GM21526 (cell line): Measurements from ENCODE around the gene BID.
"Not testable (repeated sequence)": the region's sequence is repeated elsewhere in the genome, so short reads cannot be mapped to it uniquely, and the experiment has no call there.

Experiments used
- ATAC-seq: cut with Tn5 transposase; IDR thresholded peaks from one replicate; pipeline ENCODE4 v1.9.1; 2021; ENCODE audit warnings: moderate library complexity; ENCODE audit not compliant: unreplicated experiment, low FRiP score

The BID gene

GRCh38 chr22:17772249-17772957, 1.9 kb downstream of the BID start:
- ATAC-seq, result no peak

GRCh38 chr22:17770180-17771077, 3.8 kb downstream of the BID start:
- no peak for ATAC-seq

- ATAC-seq, result no peak
These were observed 4.6 kb downstream of the BID start for GRCh38 chr22:17769716-17770082.

GRCh38 chr22:17769013-17769715, 5.1 kb downstream of the BID start:
- no peak for ATAC-seq

- no peak for ATAC-seq
These were observed 6.8 kb downstream of the BID start for GRCh38 chr22:17767233-17768065.

- not testable (repeated sequence) for ATAC-seq
These were observed 9.4 kb downstream of the BID start for GRCh38 chr22:17764852-17765251.

GRCh38 chr22:17764036-17764435, 10.2 kb downstream of the BID start:
- ATAC-seq, result no peak

- not testable (repeated sequence) for ATAC-seq
These were observed 10.8 kb downstream of the BID start for GRCh38 chr22:17763442-17763841.

- no peak for ATAC-seq
These were observed 13.2 kb downstream of the BID start for GRCh38 chr22:17761138-17761488.

GRCh38 chr22:17754233-17754925, 19.9 kb downstream of the BID start:
- no peak for ATAC-seq

- ATAC-seq, result no peak
These were observed 20.8 kb downstream of the BID start for GRCh38 chr22:17753401-17753989.

GRCh38 chr22:17751596-17751995, 22.7 kb downstream of the BID start:
- ATAC-seq, result no peak

GRCh38 chr22:17749605-17750395, 24.5 kb downstream of the BID start:
- ATAC-seq, result no peak

GRCh38 chr22:17748555-17749353, 25.5 kb downstream of the BID start:
- ATAC-seq, result no peak

GRCh38 chr22:17746916-17747315, 27.4 kb downstream of the BID start:
- ATAC-seq, result no peak

- ATAC-seq, result no peak
These were observed 29.8 kb downstream of the BID start for GRCh38 chr22:17744430-17744829.

- ATAC-seq, result no peak
These were observed 30.4 kb downstream of the BID start for GRCh38 chr22:17743661-17744411.
